Measurements from ENCODE around the gene RNF138.

DNA sequence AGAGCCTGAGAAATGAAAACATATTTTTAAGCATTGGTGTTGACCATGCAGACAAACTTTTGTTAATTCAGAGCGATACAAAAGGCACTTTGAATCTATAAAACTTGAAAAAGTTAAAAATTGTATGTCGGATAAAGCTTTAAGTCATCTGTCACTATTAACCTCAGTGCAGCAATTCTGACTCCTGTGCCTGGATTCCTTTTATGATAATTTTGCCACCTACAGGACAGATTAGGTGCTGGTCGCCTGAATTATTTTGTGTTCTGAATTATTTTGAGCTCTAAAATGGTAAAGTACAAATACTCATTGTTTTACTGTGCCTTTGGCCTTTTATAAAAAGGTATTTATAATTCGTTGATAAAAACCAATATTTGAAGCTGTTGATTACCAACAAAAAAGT lies 19.4 kb upstream of the RNF138 start:
- TF ChIP-seq EZH2 (IDR thresholded peaks at IDR 0.05; ENCODE audit: borderline replicate concordance, low read depth, low read length, poor library complexity, severe bottlenecking) = no peak
- TF ChIP-seq, protein P1, sequence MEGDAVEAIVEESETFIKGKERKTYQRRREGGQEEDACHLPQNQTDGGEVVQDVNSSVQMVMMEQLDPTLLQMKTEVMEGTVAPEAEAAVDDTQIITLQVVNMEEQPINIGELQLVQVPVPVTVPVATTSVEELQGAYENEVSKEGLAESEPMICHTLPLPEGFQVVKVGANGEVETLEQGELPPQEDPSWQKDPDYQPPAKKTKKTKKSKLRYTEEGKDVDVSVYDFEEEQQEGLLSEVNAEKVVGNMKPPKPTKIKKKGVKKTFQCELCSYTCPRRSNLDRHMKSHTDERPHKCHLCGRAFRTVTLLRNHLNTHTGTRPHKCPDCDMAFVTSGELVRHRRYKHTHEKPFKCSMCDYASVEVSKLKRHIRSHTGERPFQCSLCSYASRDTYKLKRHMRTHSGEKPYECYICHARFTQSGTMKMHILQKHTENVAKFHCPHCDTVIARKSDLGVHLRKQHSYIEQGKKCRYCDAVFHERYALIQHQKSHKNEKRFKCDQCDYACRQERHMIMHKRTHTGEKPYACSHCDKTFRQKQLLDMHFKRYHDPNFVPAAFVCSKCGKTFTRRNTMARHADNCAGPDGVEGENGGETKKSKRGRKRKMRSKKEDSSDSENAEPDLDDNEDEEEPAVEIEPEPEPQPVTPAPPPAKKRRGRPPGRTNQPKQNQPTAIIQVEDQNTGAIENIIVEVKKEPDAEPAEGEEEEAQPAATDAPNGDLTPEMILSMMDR (conservative IDR thresholded peaks at IDR 0.05; ENCODE audit: low read depth, low read length) = peak; percentile 57

Measured in A673 (cell line).